H1 (cell line): ENCODE results near the gene SLC24A3. TPM values are rescaled to one million over a fixed set of nuclear protein-coding genes. Genes with fewer than 3 reads are reported as not detected.

Experiments used
- CTCF ChIA-PET: fragments of 300-600 bp; sonication (Branson Sonifier 250); formaldehyde crosslinking; loops from one replicate; lab custom pipeline; 2021; ENCODE audit not compliant: partially characterized antibody; lab: Charles Lee
- POLR2A ChIA-PET: fragments of 300-600 bp; sonication (Branson Sonifier 250); formaldehyde crosslinking; loops from one replicate; lab custom pipeline; 2021; ENCODE audit warnings: inconsistent platforms; ENCODE audit not compliant: partially characterized antibody; lab: Charles Lee
- DNase-seq, 2 experiments: peaks; one replicate each; pipeline versions ENCODE4 v3.0.0 to v3.0.0-alpha.2; 2010 to 2022; ENCODE audit warnings: low spot score in 2 of 2, low read depth in 1 of 2, mixed read lengths in 1 of 2
- FAIRE-seq: peaks from 2 replicates; lab custom pipeline; 2011; peaks lifted over from hg19 to GRCh38; lab: Jason Lieb, UNC
- H2AFZ ChIP-seq: 2 replicates; pipeline ENCODE4 v1.8.1; 2012; ENCODE audit warnings: low read length, inconsistent platforms
- H2AK5ac ChIP-seq: 2 replicates; pipeline ENCODE4 v1.6.1; 2013; ENCODE audit warnings: low read depth, low read length
- H2BK120ac ChIP-seq: replicated peaks from 2 replicates; pipeline ENCODE3; 2013; ENCODE audit warnings: low read depth, low read length, inconsistent platforms
- H2BK12ac ChIP-seq: 2 replicates; pipeline ENCODE4 v1.6.1; 2013; ENCODE audit warnings: low read depth, low read length
- H2BK15ac ChIP-seq: 2 replicates; pipeline ENCODE4 v1.6.1; 2013; ENCODE audit warnings: low read length
- H2BK20ac ChIP-seq: 2 replicates; pipeline ENCODE4 v1.6.1; 2013; ENCODE audit warnings: low read length
- H2BK5ac ChIP-seq: 2 replicates; pipeline ENCODE4 v1.6.1; 2013; ENCODE audit warnings: low read depth, low read length
- H3K14ac ChIP-seq: 2 replicates; pipeline ENCODE4 v1.6.1; 2013; ENCODE audit warnings: inconsistent platforms; ENCODE audit not compliant: insufficient read length
- H3K18ac ChIP-seq: 2 replicates; pipeline ENCODE4 v1.6.1; 2013; ENCODE audit warnings: low read length; ENCODE audit errors: extremely low read depth
- H3K23ac ChIP-seq: 2 replicates; pipeline ENCODE4 v1.6.1; 2013; ENCODE audit warnings: inconsistent platforms; ENCODE audit not compliant: insufficient read length
- H3K23me2 ChIP-seq: 2 replicates; pipeline ENCODE4 v1.6.1; 2013; ENCODE audit warnings: low read depth, low read length
- H3K27ac ChIP-seq: 2 replicates; pipeline ENCODE4 v1.6.1; 2011; ENCODE audit warnings: low read depth, low read length, inconsistent platforms
- H3K27me3 ChIP-seq, 4 experiments: replicated peaks in 1 of 4; 1 replicate in 1 of 4; 2 replicates in 3 of 4; pipeline versions ENCODE4 v1.6.1 to v1.8.1; 2011 to 2013; ENCODE audit warnings: low read length in 3 of 4, mild to moderate bottlenecking in 3 of 4, inconsistent platforms in 2 of 4, mixed read lengths in 2 of 4, moderate library complexity in 1 of 4; ENCODE audit not compliant: control insufficient read depth in 3 of 4, insufficient read depth in 3 of 4; ENCODE audit errors: extremely low read depth in 1 of 4
- H3K36me3 ChIP-seq, 4 experiments: 2 replicates each; pipeline versions ENCODE4 v1.6.1 to v1.8.1; 2011 to 2013; ENCODE audit warnings: mild to moderate bottlenecking in 4 of 4, low read length in 3 of 4, moderate library complexity in 2 of 4, control low read depth in 1 of 4, inconsistent platforms in 1 of 4; ENCODE audit not compliant: insufficient read depth in 4 of 4, control insufficient read depth in 2 of 4
- H3K4ac ChIP-seq: replicated peaks from 2 replicates; pipeline ENCODE3; 2013; ENCODE audit warnings: low read length, low read depth, mixed read lengths, inconsistent platforms; ENCODE audit not compliant: insufficient read length
- H3K4me1 ChIP-seq, 4 experiments: replicated peaks in 1 of 4; 1 replicate in 1 of 4; 2 replicates in 3 of 4; pipeline versions ENCODE4 v1.6.1 to v1.8.1; 2011 to 2013; ENCODE audit warnings: low read length in 3 of 4, inconsistent platforms in 2 of 4, mixed read lengths in 1 of 4; ENCODE audit not compliant: insufficient read depth in 4 of 4, control insufficient read depth in 3 of 4
- H3K4me2 ChIP-seq, 2 experiments: 2 replicates each; pipeline versions ENCODE4 v1.6.1 to v1.8.1; 2011 to 2013; ENCODE audit warnings: low read depth in 2 of 2, low read length in 2 of 2, control low read depth in 1 of 2, inconsistent platforms in 1 of 2, mild to moderate bottlenecking in 1 of 2; ENCODE audit not compliant: insufficient read depth in 1 of 2
- H3K4me3 ChIP-seq, 4 experiments: fragments of 200-600, 300-600 bp in 1 of 4; sonication (generic), shearing (Covaris generic), sonication (Bioruptor Twin) in 1 of 4; 2 replicates each; pipeline versions ENCODE4 v1.5.1 to v1.8.1; 2011 to 2016; ENCODE audit warnings: low read length in 4 of 4, low read depth in 3 of 4, control low read depth in 2 of 4, inconsistent platforms in 2 of 4, mild to moderate bottlenecking in 2 of 4, mixed read lengths in 1 of 4, moderate library complexity in 1 of 4; ENCODE audit not compliant: insufficient read depth in 2 of 4; ENCODE audit errors: extremely low read depth in 1 of 4
- H3K56ac ChIP-seq: replicated peaks from 2 replicates; pipeline ENCODE3; 2013; ENCODE audit warnings: low read depth, mild to moderate bottlenecking, mixed read lengths, low read length, inconsistent platforms; ENCODE audit not compliant: insufficient read length
- H3K79me1 ChIP-seq: 2 replicates; pipeline ENCODE4 v1.6.1; 2013; ENCODE audit warnings: low read depth, low read length, control low read depth
- H3K79me2 ChIP-seq, 2 experiments: 2 replicates each; pipeline versions ENCODE4 v1.6.1 to v1.8.1; 2012 to 2013; ENCODE audit warnings: low read length in 2 of 2, mild to moderate bottlenecking in 2 of 2, inconsistent platforms in 1 of 2; ENCODE audit not compliant: insufficient read depth in 2 of 2, control insufficient read depth in 1 of 2
- H3K9ac ChIP-seq, 4 experiments: replicated peaks in 1 of 4; 1 replicate in 1 of 4; 2 replicates in 3 of 4; pipeline versions ENCODE4 v1.6.1 to v1.8.1; 2011 to 2013; ENCODE audit warnings: low read depth in 3 of 4, low read length in 3 of 4, control low read depth in 2 of 4, mild to moderate bottlenecking in 2 of 4, moderate library complexity in 2 of 4, inconsistent platforms in 1 of 4; ENCODE audit errors: extremely low read depth in 1 of 4
- H3K9me3 ChIP-seq, 2 experiments: 2 replicates each; pipeline versions ENCODE4 v1.6.1 to v1.8.1; 2012 to 2013; ENCODE audit warnings: mild to moderate bottlenecking in 2 of 2, moderate library complexity in 2 of 2, control low read depth in 1 of 2, inconsistent platforms in 1 of 2, low read depth in 1 of 2, low read length in 1 of 2, mixed read lengths in 1 of 2; ENCODE audit not compliant: insufficient read depth in 2 of 2
- H4K20me1 ChIP-seq, 2 experiments: replicated peaks in 1 of 2; 2 replicates each; pipeline versions ENCODE3 to v1.8.1; 2011 to 2013; ENCODE audit warnings: inconsistent platforms in 2 of 2, low read length in 2 of 2, mild to moderate bottlenecking in 1 of 2; ENCODE audit not compliant: insufficient read depth in 2 of 2, control insufficient read depth in 1 of 2
- H4K5ac ChIP-seq: 2 replicates; pipeline ENCODE4 v1.6.1; 2013; ENCODE audit warnings: low read length, low read depth, mixed read lengths, inconsistent platforms; ENCODE audit not compliant: insufficient read length
- H4K8ac ChIP-seq: 2 replicates; pipeline ENCODE4 v1.8.0; 2013; ENCODE audit warnings: mild to moderate bottlenecking, moderate library complexity, low read length, inconsistent platforms; ENCODE audit not compliant: insufficient read depth; ENCODE audit errors: extremely low read depth
- H4K91ac ChIP-seq: replicated peaks from 2 replicates; pipeline ENCODE3; 2013; ENCODE audit warnings: low read length, mixed read lengths, inconsistent platforms; ENCODE audit not compliant: insufficient read length
- ATF3 ChIP-seq: IDR thresholded peaks from 2 replicates; pipeline ENCODE4 v1.6.1; 2011; ENCODE audit warnings: low read depth, mild to moderate bottlenecking, low read length; ENCODE audit not compliant: insufficient read depth
- CHD1 ChIP-seq: IDR thresholded peaks from 2 replicates; pipeline ENCODE4 v1.6.1; 2012; ENCODE audit warnings: low read depth, low read length, improper control_type of control experiment
- FOSL1 ChIP-seq: IDR thresholded peaks from 2 replicates; pipeline ENCODE4 v1.6.1; 2011; ENCODE audit warnings: mild to moderate bottlenecking, low read depth, low read length, moderate library complexity; ENCODE audit not compliant: insufficient read depth
- HDAC2 ChIP-seq, 2 experiments: fragments of 300-600 bp in 1 of 2; sonication (generic) in 1 of 2; IDR thresholded peaks; 2 replicates each; pipeline ENCODE4 v1.6.1; 2011 to 2012; ENCODE audit warnings: low read depth in 2 of 2, low read length in 2 of 2, mild to moderate bottlenecking in 2 of 2, moderate library complexity in 2 of 2, borderline replicate concordance in 1 of 2, inconsistent platforms in 1 of 2
- HDAC6 ChIP-seq: IDR thresholded peaks from one replicate; pipeline ENCODE4 v1.7.1; 2012; ENCODE audit warnings: low read depth, mild to moderate bottlenecking, inconsistent platforms, low read length, moderate library complexity
- KDM4A ChIP-seq: IDR thresholded peaks from one replicate; pipeline ENCODE4 v1.7.1; 2012; ENCODE audit warnings: low read depth, mild to moderate bottlenecking, moderate library complexity, low read length, inconsistent platforms; ENCODE audit not compliant: severe bottlenecking
- NANOG ChIP-seq: IDR thresholded peaks from 2 replicates; pipeline ENCODE4 v1.6.1; 2011; ENCODE audit warnings: low read length, low read depth, mild to moderate bottlenecking, inconsistent platforms; ENCODE audit not compliant: insufficient read depth, poor library complexity, severe bottlenecking
- RAD21 ChIP-seq, 2 experiments: IDR thresholded peaks in 1 of 2; conservative IDR thresholded peaks in 1 of 2; 2 replicates each; pipeline ENCODE4 v1.6.1; 2011; ENCODE audit warnings: low read depth in 2 of 2, low read length in 2 of 2, improper control_type of control experiment in 1 of 2, inconsistent platforms in 1 of 2, mild to moderate bottlenecking in 1 of 2, moderate library complexity in 1 of 2
- SAP30 ChIP-seq: fragments of 300-600 bp; sonication (generic); IDR thresholded peaks from 2 replicates; pipeline ENCODE4 v1.7.1; 2012; ENCODE audit warnings: low read length, moderate library complexity, mild to moderate bottlenecking, inconsistent platforms; ENCODE audit not compliant: insufficient read depth, insufficient replicate concordance
- SIN3A ChIP-seq, 2 experiments: IDR thresholded peaks in 1 of 2; conservative IDR thresholded peaks in 1 of 2; 2 replicates each; pipeline ENCODE4 v1.6.1; 2011 to 2012; ENCODE audit warnings: low read length in 2 of 2, improper control_type of control experiment in 1 of 2, low read depth in 1 of 2, mild to moderate bottlenecking in 1 of 2
- TCF12 ChIP-seq: IDR thresholded peaks from 2 replicates; pipeline ENCODE4 v1.6.1; 2011; ENCODE audit warnings: low read depth, mild to moderate bottlenecking, low read length
- WGBS, 2 experiments: shearing (Covaris generic) in 1 of 2; methylation state at CpG; one replicate each; pipeline versions ENCODE4 v1.1.6 to v1.1.7; 2013 to 2015; ENCODE audit warnings: low lambda C conversion rate in 2 of 2, mixed read lengths in 2 of 2, inconsistent platforms in 1 of 2, low coverage in 1 of 2, missing lambda C conversion rate in 1 of 2; ENCODE audit not compliant: insufficient replicate concordance in 2 of 2, insufficient coverage in 1 of 2, insufficient read length in 1 of 2; ENCODE audit errors: extremely low coverage in 1 of 2, missing lambda C conversion rate in 1 of 2; 5-methylcytosine and 5-hydroxymethylcytosine counted together
- polyA plus RNA-seq, 7 experiments: library from polyadenylated mRNA; depleted of rRNA in 3 of 7; stranded (reverse) in 5 of 7; unstranded in 2 of 7; fragments of >200 nt in 5 of 7; fragments of 200-250 nt in 2 of 7; gene quantifications; 1 replicate in 5 of 7; 2 replicates in 1 of 7; 4 replicates in 1 of 7; pipeline versions ENCODE4 v1.2.1 to v1.2.3, GENCODE V29; 2011 to 2013; ENCODE audit warnings: missing spikeins in 2 of 7, mixed read lengths in 2 of 7
- total RNA-seq: library from RNA; stranded (reverse); fragmentation: NEBNext Ultra II Directional; extraction: Animal tissue kit (Norgen Biotek cat#: 25700); gene quantifications from 2 replicates; pipeline ENCODE4 v1.2.1, GENCODE V29; 2021

SLC24A3 gene
- total and polyA plus RNA-seq, 2 of the 8 experiments (the other 6 are each of a cell fraction or from before 2014, with no cell fraction given), result 4.5 to 6.3 TPM

GRCh38 chr20:19697415-19697814 lies 485.0 kb downstream of the SLC24A3 start:
- H2BK5ac ChIP-seq, result no peak overlapping the region
- H4K8ac ChIP-seq, result no peak overlapping the region
- no peaks in the 10 kb centered on the region; a peak in 1 of 8 replicates for H3K36me3 ChIP-seq
- 80% methylated on average over 2 of the region's 2 CpGs; no CpG with 5 or more reads in 1 of the 2 experiments for WGBS, 2 experiments
- no peak overlapping the region for H3K4ac ChIP-seq
- peaks cover 0 to 2% (median 0%) of the 10 kb centered on the region in 4 experiments; a peak in 1 of 7 replicates for H3K4me1 ChIP-seq
- H4K5ac ChIP-seq, result no peak overlapping the region
- no peaks in the 10 kb centered on the region for H4K20me1 ChIP-seq
- H3K23me2 ChIP-seq, result no peaks in the 10 kb centered on the region
- H3K9ac ChIP-seq, result no peak overlapping the region
- H3K27me3 ChIP-seq, result no peaks in the 10 kb centered on the region
- H2BK120ac ChIP-seq, result no peak overlapping the region
- no peak overlapping the region for H3K23ac ChIP-seq
- no peak overlapping the region for H3K4me3 ChIP-seq
- H2AK5ac ChIP-seq, result no peak overlapping the region
- H3K56ac ChIP-seq, result no peak overlapping the region
- H2BK20ac ChIP-seq, result no peak overlapping the region
- H2BK12ac ChIP-seq, result no peak overlapping the region
- no peak overlapping the region for H3K4me2 ChIP-seq
- no peak overlapping the region for H3K27ac ChIP-seq
- no peaks in the 10 kb centered on the region for H3K79me2 ChIP-seq
- H4K91ac ChIP-seq, result no peak overlapping the region
- FAIRE-seq (no peak), DNase-seq (no peak)
- CTCF ChIA-PET, result interaction anchor here (0.7 kb wide), 1 partner anchor 24 kb away, joined by 3 read pairs; no protein-coding TSS in a partner anchor
- H3K9me3 ChIP-seq, result peaks cover 0 to 4% of the 10 kb centered on the region in 2 experiments; a peak in 2 of 4 replicates
- H3K14ac ChIP-seq, result no peak overlapping the region
- POLR2A ChIA-PET, result no interaction called here
- H2AFZ ChIP-seq, result no peak overlapping the region
- no peak overlapping the region for H3K18ac ChIP-seq
- TF ChIP-seq SAP30, result no peak
- no peak for TF ChIP-seq NANOG
- TF ChIP-seq HDAC6, result no peak
- TF ChIP-seq SIN3A (conservative IDR thresholded peaks at IDR 0.05 in 1 of 2, IDR thresholded peaks at IDR 0.05 in 1 of 2; ENCODE audit: low read depth in 1 of 2, low read length in 2 of 2), result no peak
- no peak for TF ChIP-seq TCF12
- TF ChIP-seq ATF3, result no peak
- no peak for TF ChIP-seq FOSL1
- TF ChIP-seq CHD1, result no peak
- TF ChIP-seq KDM4A, result no peak
- TF ChIP-seq HDAC2 (IDR thresholded peaks at IDR 0.05; ENCODE audit: borderline replicate concordance in 1 of 2, low read depth in 2 of 2, low read length in 2 of 2), result no peak
- TF ChIP-seq RAD21 (IDR thresholded peaks at IDR 0.05 in 1 of 2, conservative IDR thresholded peaks at IDR 0.05 in 1 of 2; ENCODE audit: low read depth in 2 of 2, low read length in 2 of 2), result no peak
- no peaks in the 10 kb centered on the region for H3K79me1 ChIP-seq
- no peak overlapping the region for H2BK15ac ChIP-seq
